8988T (cell line): ENCODE data around the gene OARD1.

Experiments
- DNase-seq: peaks from one replicate; pipeline ENCODE4 v3.0.0; 2011

Gene OARD1

DNA sequence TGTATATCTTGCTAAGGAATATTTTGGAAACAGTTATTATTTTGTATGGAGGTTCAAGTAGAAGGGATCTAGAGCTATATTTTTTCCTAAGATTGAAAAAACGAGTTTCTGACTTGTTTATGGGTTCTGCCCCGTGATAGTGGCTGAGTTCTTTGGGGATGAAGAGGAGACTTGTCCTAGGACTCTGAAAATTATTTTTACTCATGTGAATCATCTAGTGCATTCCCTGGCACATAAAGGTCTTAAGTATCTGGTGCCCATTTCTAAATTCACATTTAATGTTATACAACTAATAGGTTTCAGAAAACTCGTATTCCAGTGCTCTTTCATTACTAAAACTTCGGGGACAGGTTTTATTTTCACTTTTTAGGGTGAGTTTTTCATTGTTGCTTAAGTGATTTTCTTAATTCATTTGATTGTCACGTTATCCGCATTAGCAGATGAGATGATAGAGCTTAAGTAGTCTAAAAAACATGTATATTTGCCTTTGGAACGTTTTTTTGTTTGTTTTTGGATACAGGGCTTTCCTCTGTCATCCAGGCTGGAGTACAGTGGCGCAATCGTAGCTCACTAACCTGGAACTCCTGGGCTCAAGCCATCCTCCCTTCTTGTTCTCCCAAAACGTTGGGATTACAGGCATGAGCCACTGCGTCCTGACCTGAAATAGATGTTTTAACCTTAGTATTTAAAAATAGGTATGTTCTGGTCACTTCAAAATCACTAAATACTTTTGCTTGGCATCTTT lies 2.7 kb upstream of the OARD1 start:
- no peak for DNase-seq

DNA sequence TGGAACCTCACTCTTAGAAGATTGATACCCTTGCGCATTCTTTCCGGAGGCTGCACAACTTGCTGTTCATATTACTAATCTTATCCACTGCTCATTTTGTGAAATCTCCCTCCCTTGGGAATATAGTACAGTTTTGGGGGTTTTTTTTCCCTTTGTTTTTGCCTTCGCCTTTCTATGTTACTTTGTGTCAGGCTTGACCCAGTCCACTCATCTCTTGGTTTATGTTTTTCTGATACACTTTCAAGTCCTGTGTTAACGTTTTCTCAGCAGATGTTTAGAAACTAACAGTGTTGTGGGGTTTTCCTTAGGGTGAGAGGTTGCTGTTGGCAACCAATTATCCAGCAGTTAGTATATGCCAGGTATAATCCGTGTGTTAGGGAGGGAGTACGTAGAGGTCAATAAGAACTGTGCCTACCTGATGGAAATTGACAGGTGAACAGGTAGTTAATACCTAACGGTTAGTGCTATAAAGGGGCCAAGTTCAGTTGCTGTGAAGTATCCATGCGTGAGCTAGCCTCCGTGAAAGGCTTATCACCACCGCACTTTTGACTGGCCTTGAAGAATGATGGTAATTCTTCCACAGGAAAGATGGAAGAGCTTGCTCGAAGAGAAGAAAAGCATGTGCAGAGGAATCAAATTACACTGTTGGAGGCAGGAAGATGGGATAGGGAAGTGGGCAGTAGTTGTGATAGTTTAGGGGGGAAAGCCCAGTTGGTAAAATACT lies 2.0 kb upstream of the OARD1 start:
- DNase-seq: no peak

DNA sequence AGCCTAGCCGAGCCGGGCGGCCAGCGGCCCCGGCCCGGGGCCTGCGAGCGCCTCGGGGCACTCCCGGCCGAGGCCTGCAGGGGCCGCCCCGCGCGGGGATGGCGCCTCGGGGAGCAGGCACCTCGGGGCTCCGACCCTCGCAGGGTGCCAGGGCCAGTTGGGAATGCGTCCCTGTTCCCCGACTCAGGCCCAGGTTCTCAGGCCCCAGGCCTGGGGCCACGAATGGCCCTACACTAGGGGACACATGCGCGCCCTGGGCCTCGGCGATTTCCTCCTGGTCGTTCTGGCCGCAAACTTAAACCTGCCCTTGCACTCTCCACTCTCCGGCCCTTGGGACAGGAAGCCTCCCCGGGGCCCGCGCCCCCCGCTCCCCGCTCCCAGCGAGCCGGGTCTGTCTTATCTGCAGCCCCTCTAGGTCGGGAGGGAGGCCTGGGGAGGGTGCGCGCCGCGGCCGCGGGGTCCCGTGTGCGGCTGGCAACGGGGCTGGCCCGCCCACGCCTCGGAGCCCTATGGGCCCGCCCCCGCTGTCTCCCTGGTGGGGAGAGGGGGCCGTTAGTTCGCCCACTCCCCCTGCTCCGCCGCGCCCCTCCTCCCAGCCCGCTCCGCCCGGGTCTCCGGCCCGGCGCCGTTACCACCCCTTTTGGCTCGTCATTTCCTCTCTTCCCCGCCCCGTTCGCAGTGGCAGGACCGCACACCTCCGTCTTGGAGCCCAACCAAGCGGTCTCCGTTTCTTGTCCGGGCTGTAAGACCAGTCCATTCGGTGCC lies 1.2 kb upstream of the OARD1 start:
- peak; percentile 51 for DNase-seq

DNA sequence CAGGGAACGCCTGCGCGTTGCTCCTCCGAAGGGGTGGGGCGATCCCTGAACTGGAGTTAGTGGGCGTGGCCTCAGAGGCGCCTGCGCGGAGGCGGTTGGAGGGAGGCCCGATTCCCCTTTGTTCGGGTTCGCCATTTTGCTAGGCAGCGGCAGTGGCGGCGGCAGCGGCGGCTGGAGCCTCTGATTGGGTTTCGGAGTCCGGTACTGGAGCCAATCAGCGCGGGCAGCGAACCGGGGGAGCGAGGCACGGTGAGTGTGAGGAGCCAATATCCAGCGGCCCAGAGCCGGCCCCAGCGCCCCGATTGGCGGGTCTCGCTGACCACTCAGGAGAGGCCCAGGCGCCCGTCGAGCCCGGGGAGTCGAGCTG lies 663 bp upstream of the OARD1 start, which contains the start of gene NFYA:
NFYA (plus strand) TSS at position 139 of the 367 bp plus-strand sequence. CDS start 6,116 bp downstream, outside the sequence.
- DNase-seq: peak; percentile 92

DNA sequence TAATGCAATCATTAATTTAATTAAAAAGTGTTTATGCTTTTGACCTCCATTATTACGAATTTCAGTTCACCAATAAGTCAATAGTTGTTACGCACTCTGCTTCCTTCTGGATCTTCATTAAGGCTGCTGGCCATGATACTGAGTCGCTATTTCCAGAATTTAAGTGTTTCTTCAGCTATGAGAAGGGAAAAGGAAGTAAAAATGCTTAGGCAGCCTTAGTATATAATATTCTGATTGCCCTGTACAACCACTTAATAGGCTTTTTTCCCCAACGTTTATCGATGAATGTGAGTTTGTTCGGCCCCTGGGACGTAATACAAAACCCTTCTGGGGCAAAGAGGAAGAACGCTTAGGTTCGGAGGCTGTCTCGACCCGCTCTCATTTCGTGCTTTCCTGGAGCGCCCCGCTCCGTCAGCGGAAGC lies 644 bp downstream of the OARD1 start:
- DNase-seq: no peak

DNA sequence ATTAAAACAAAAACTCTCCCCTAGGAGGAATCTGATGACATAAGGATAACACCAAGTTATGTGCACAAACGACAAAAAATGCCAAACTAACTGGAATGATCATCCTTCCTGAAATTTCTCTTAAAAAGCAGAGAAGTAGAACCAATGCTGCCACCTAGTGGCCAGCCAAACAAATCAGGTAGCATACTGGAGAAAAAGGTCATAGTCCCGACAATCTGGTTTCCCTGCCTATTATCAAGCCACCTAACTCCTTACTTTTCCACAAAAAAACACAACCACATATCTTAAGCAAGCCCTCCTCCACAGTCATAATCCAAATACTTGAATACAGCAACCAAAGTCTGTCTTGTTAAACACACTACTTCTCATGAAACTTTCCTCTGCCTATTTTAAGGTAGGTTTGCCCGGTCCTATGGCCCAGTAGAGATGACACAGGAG lies 5.3 kb downstream of the OARD1 start:
- no peak for DNase-seq

DNA sequence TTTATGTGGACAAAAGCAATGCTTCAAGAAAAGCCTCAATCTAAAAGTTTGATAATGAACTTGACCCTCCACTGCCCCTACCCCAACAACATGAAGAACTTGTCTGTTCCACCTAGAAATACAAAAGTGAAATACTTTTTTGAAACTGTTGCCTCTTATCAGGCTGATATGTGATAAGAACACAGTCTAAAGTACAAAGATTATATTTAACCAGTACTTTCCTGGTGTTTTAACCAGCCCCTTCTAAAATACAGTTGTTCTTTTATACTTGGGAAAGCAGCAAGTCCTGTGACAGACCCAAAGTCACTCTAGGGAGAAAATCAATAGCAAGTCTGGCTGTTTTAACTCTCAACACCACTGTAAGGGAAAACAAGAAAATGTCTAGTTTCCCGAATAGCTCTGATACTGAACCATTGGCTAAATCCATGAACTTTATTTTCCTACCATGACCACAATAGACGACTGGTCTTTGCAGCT lies 6.6 kb downstream of the OARD1 start:
- no peak for DNase-seq

DNA sequence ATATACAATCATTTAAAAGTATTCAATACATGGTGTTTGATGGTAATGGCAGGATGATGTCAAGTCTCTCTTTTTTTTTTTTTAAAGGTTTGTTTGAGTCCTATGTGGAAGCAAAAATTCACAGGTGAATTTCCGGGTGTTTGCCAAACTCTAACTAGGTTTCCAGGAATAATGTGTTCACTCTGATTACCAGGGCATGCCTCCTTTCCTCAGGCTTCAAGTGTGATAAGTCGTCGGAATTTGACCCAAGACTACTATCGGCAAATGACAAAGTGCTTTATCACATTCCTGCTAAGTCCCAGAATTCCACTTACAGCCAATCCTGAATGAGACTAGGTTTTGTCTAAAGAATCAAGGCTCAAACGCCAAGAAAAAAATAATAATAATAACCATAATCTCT lies 7.3 kb downstream of the OARD1 start:
- no peak for DNase-seq

DNA sequence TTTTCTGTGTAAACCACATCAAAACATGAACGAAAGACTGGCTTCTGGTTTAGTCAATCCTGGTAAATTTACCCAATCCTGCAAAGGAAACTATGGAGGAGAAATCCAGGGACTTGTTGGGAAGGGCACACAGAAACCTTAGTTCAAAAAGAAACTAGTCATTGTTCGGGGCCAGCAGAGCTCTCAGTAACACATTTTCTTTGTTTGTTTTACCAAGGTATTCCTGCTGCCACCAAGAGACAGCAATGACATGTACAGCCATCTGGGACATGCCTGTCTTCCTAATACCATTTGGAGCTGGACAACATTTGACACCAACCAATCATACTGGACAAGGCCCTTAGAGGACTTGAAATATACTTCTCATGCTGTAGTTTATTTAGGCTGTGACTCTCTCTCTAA lies 8.3 kb downstream of the OARD1 start:
- no peak for DNase-seq

DNA sequence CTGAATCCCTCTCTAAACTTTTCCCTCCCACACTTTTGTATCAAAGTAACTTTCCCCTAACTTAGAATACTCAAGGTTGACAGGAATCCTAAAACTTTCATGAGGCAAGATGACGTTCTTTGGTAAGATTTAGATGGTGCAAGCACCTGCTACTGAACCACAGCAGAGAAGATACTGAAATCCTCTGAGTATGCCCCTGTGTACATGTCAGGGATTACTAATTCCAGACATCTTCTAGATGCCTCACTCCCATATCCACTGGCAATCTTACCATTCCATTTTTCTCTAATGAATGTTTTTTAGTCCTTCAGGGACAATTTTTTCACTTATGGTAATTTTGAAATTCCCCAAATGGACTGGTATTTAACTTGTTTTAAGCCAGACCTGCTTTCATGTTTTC lies 10.1 kb downstream of the OARD1 start:
- no peak for DNase-seq

DNA sequence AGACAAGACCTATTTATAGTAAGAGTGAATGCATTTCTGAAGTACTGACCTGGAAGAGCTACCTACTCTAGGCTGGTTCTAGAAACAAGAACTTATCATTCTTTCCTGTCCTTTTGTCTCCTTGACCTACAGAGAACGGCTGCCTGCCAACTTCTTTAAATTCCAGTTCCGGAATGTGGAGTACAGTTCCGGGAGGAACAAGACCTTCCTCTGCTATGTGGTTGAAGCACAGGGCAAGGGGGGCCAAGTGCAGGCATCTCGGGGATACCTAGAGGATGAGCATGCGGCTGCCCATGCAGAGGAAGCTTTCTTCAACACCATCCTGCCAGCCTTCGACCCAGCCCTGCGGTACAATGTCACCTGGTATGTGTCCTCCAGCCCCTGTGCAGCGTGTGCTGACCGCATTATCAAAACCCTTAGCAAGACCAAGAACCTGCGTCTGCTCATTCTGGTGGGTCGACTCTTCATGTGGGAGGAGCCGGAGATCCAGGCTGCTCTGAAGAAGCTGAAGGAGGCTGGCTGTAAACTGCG lies 10.9 kb downstream of the OARD1 start:
- no peak for DNase-seq

DNA sequence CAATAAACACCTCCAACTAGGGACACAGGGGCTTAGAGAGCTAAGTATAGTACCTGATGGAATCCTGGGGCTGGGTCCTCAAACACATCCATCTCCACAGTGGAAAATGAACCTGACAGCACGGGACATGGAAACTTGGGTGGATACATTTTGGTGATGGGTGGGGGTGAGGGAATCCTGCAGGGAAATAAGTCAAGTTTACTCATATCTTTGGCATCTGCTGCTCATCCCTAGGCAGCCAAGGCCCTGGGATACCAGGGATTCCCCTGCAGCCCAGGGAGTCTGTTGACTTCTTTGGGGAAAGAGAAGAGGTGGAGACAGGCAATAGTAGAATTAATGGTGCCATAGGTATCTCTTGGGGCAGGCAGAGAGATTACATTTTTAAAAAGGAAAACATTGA lies 12.6 kb downstream of the OARD1 start:
- DNase-seq: no peak

DNA sequence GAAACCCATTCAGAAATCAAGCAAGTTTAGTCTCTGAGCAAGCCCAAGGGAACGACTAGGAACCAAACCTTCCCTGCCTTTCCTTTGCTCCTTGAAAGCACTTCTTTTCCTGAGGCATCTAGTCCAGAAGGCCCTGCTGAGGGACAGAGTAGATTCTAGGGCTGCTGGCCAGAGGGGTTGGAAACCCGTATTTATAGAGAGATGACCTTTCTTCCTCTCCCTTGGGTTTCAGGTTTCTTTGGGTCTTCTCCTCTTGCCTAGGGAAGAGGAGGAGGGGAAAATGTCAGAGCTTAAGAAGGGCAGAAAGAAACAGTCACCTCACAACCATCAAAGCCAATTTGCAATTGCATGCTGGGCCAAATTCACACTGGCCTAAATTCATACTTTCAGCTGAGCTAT lies 13.4 kb downstream of the OARD1 start:
- no peak for DNase-seq

DNA sequence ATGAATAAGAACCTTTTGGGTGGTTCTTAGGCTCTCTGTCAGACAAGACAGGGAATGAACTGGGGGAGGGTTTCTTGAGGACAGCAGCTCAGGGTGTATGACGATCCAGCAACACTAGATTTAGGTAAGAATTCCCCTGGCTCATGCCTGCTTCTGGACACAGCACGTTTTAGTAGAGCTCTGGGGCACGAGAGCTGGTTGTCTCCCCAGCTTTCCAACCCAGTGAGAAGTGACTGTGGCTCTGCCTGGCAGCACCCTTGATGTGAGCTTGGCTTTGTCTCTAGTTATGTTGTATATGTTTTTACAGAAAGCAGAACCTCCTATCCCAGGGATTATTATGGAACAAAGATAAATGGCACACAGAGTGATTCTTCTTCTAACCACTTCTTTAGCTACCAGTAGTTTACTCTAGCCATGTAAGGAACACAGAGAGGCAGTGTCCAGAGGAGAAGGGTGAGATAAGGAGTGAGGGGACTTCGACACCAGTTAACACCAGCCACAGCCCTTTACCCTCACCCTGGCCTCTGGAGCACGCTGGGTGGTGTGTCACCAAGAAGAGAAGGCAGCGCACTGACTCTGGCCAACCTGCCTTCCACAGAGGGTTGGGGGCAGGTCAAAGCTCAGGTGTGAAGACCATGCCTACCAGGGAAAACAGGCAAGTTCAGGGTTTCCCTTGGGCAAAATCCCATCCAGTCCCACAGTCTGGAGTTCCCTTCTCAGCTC lies 15.2 kb downstream of the OARD1 start:
- DNase-seq: no peak

DNA sequence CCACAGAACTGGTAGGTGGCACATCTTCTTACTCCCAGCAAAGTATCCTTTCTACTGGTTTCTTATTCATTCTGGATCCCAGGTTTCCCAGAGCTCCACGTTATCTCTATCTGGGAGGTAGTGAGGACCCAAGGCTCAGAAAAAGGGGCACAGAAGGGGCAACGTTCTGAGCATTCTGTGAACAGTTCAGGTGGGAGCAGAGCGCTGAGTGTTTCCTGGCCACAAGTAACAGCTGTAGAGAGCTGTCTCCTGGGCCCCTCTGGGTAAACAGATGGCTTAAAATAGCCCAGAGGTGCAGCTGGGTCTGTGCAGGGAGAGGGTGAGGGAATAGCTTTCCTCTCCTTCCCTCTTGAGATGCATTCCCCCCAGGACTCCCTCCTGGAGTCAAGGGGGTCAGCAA lies 17.0 kb downstream of the OARD1 start:
- DNase-seq: no peak

DNA sequence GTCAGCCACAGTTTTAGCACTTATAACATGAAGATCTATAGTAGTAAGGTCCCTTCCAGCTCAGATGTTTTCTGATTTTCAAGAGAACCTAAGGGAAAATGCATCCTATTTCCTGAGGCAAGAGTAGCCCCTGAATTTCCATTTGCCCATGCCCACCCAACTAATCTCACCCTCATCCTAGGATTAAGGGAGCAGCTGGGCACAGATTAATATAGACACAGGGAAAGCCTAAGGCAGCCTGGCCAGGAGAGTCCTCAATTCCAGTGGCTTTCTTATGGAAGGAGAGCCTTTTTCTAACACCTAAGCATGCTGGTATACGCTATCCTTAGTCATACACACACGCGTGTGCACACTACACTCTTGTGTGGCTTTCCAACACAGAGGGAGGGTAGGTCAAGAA lies 17.6 kb downstream of the OARD1 start:
- no peak for DNase-seq

DNA sequence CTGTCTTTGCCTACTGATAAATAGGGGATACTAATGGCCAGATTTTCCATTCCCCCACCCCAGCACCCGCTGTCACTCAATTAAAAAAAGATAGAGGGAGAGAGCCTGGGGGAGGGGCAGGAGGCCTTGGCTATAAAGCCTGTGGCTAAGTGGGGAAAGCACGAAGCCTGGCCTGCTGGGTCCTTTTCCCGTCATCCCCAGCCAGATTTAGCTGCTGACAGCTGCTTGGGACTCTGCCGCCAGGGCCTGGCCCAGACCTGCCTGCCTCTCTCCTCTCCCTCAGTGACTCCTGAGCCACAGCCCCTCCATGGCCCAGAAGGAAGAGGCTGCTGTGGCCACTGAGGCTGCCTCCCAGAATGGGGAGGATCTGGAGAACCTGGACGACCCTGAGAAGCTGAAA lies 19.1 kb downstream of the OARD1 start, which contains the start of gene APOBEC2:
APOBEC2 (plus strand) TSS at position 162 of the 400 bp plus-strand sequence; CDS start at position 308, 146 bp downstream.
- DNase-seq: no peak

DNA sequence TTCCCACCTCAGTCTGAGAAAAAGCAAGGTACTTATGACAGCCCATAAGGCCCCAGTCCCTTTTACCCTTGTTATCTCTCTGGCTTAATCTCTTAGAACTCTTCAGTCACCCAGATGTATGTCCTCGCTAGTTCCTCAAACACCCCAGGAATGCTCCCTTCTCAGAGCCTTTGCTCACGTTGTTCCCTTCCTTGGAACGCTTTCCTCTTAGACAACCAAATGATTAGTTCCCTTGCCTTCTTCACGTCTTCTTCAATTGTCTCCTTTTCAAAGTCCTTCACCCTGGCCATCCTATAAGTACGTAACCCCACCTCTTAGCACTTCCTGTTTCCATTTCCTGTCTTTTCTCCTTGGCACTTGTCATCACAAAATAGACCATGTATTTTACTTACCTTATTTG lies 20.3 kb downstream of the OARD1 start:
- DNase-seq: no peak

DNA sequence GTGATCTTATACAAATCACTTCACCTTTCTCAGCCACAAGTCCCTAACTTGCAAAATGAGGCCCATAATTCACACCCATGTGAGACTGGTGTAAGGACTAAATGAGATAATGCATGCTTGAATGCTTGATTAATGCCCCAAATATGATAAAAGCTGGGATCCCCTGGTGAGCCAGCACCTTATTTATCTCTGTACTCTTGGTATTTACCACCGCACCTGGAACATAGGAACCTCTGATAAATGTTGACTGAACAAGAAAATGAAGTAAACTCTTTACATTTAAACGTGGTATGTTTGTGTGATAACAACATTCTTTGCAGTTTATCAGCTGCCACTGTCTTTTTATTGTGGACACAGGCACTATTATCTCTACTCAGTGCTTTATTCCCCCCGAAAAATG lies 21.6 kb downstream of the OARD1 start:
- DNase-seq: no peak

DNA sequence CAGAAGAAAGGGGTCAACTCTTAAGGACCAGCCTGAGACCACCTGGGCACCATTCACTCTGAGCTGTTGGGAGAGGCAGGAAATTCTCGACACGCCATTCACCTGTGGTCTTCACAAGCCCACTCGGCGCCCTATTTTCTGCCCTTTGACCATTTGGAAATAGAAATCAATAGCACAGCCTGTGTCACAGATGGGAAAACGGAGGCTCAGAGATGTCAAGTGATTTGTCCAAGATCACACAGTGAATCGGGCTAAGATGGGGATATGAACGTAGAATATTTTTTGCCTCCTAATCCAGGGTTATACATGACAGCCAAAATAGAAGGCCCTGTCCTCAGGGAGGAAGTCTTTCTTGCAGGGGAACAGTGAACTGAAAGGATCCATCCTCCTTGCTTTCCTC lies 22.2 kb downstream of the OARD1 start:
- DNase-seq: no peak

DNA sequence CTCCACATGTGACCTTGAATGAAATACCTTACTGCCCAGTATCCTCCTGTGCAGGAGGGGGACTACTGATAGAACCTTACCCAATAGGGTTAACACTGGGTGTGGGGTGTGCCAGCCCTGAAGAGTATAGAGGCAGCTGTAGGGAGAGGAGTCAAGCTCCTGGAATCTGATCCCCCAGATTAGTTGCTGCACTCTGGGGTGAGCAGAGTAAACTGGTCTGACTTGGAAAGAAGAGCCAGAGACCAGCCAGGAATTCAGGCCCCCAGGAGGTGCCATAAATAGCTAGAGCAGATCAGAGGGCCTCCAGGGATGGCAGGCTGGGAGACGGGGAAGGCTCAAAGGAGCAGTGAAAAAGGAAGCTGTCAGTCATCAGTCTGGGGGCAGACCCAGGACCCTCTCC lies 22.6 kb downstream of the OARD1 start:
- no peak for DNase-seq
